ENCODE data around the gene COPS3. TPM values are rescaled to one million over a fixed set of nuclear protein-coding genes. Genes with fewer than 3 reads are reported as not detected.
"Not testable (repeated sequence)": the region's sequence is repeated elsewhere in the genome, so short reads cannot be mapped to it uniquely, and the experiment has no call there.

The COPS3 gene
- total RNA-seq, 1 experiment from 2014 or later = 113 TPM

DNA sequence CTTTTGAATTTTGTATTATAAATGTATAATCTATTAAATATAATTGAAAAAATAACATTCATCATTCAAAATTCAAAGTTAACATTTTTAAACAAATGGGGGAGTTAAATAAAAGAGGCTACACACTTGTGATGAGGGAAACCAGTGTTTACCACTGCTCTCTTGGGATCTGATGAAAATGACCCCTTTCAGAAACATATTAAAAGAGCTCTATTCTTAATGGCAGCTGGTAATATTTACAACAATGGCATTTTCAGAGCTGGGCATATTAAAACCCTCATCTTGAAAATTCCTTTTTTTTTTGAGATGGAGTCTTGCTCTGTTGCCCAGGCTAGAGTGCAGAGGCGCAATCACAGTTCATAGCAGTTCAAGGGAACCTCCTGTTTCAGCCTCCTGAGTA lies 24.7 kb downstream of the COPS3 start:
- no peak overlapping the region for H2AK5ac ChIP-seq (ENCODE audit: insufficient read length, low read length)
- H3K18ac ChIP-seq (ENCODE audit: insufficient read length, low read depth, low read length) = no peak overlapping the region
- no peak overlapping the region for H3T11ph ChIP-seq (ENCODE audit: low read length)
- no peak overlapping the region for H3K4ac ChIP-seq (ENCODE audit: low read depth, low read length)
- H3K27me3 ChIP-seq (ENCODE audit: insufficient read depth, low read length) = no peaks in the 10 kb centered on the region
- no peak overlapping the region for H3K14ac ChIP-seq (ENCODE audit: insufficient read depth, low read length)
- no peak overlapping the region for H3K23ac ChIP-seq (ENCODE audit: insufficient read length, low read depth, low read length)
- H3K23me2 ChIP-seq (ENCODE audit: insufficient read length, low read depth, low read length, poor library complexity, severe bottlenecking) = no peaks in the 10 kb centered on the region
- no peak overlapping the region for H3K56ac ChIP-seq (ENCODE audit: insufficient read length, low read depth, low read length)
- H3K79me1 ChIP-seq (ENCODE audit: insufficient read depth, low read depth, low read length, poor library complexity, severe bottlenecking) = no peaks in the 10 kb centered on the region
- TF ChIP-seq, protein P1, sequence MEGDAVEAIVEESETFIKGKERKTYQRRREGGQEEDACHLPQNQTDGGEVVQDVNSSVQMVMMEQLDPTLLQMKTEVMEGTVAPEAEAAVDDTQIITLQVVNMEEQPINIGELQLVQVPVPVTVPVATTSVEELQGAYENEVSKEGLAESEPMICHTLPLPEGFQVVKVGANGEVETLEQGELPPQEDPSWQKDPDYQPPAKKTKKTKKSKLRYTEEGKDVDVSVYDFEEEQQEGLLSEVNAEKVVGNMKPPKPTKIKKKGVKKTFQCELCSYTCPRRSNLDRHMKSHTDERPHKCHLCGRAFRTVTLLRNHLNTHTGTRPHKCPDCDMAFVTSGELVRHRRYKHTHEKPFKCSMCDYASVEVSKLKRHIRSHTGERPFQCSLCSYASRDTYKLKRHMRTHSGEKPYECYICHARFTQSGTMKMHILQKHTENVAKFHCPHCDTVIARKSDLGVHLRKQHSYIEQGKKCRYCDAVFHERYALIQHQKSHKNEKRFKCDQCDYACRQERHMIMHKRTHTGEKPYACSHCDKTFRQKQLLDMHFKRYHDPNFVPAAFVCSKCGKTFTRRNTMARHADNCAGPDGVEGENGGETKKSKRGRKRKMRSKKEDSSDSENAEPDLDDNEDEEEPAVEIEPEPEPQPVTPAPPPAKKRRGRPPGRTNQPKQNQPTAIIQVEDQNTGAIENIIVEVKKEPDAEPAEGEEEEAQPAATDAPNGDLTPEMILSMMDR (conservative IDR thresholded peaks at IDR 0.05) = no peak
- no peak overlapping the region for H3K4me2 ChIP-seq (ENCODE audit: insufficient read depth, insufficient read length, low read length)
- no peaks in the 10 kb centered on the region for H3K9me3 ChIP-seq (ENCODE audit: control insufficient read depth, low read depth, low read length)
- WGBS (ENCODE audit: extremely low coverage, insufficient read length, low lambda C conversion rate) = no CpG with 5 or more reads among the region's 1 CpG
- no peak overlapping the region for H4K91ac ChIP-seq (ENCODE audit: insufficient read length, low read depth, low read length)
- H2BK15ac ChIP-seq (ENCODE audit: low read depth, low read length) = no peak overlapping the region
- H3K79me2 ChIP-seq (ENCODE audit: insufficient read depth, low read length) = no peaks in the 10 kb centered on the region
- H2AFZ ChIP-seq (ENCODE audit: low read length) = no peak overlapping the region
- no peak overlapping the region for H3K27ac Mint-ChIP-seq
- no peaks in the 10 kb centered on the region for H3K4me1 Mint-ChIP-seq
- H4K20me1 ChIP-seq (ENCODE audit: control insufficient read depth, insufficient read depth, insufficient read length) = no peaks in the 10 kb centered on the region
- H3K4me3 Mint-ChIP-seq = no peak overlapping the region
- H3K36me3 Mint-ChIP-seq (ENCODE audit: insufficient read depth in 1 of 3, low read depth in 3 of 3) = peaks cover 57 to 86% (median 84%) of the 10 kb centered on the region in 3 experiments
- no peak for DNase-seq
- H3K9ac ChIP-seq (ENCODE audit: extremely low read depth, insufficient read length, low read length) = no peak overlapping the region
- H2BK12ac ChIP-seq (ENCODE audit: insufficient read length, low read depth, low read length) = no peak overlapping the region
- H3K27ac ChIP-seq (ENCODE audit: insufficient read length, low read depth, low read length) = no peak overlapping the region
- no peaks in the 10 kb centered on the region for H3K4me1 ChIP-seq (ENCODE audit: insufficient read depth, low read length)
- no peaks in the 10 kb centered on the region for H3K27me3 Mint-ChIP-seq (ENCODE audit: low read depth)
- H2BK120ac ChIP-seq (ENCODE audit: low read depth, low read length, poor library complexity, severe bottlenecking) = no peak overlapping the region
- no peaks in the 10 kb centered on the region for H3K9me3 Mint-ChIP-seq
- no peak overlapping the region for H2BK20ac ChIP-seq (ENCODE audit: low read depth, low read length, poor library complexity, severe bottlenecking)
- H2BK5ac ChIP-seq (ENCODE audit: insufficient read length, low read length) = no peak overlapping the region
- H4K5ac ChIP-seq (ENCODE audit: insufficient read length, low read depth, low read length) = no peak overlapping the region
- H4K8ac ChIP-seq (replicated peaks; ENCODE audit: insufficient read length, low read depth, low read length) = no peak overlapping the region

DNA sequence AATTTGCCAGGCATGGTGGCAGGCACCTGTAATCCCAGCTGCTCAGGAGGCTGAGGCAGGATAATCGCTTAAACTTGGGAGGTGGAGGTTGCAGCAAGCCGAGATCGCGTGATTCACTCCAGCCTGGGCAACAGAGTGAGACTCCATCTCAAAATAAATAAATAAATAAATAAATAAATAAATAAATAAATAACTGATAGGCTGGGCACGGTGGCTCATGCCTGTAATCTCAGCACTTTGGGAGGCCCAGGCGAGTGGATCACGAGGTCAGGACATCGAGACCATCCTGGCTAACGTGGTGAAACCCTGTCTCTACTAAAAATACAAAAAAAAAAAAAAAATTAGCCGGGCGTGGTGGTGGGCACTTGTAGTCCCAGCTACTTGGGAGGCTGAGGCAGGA lies 25.4 kb downstream of the COPS3 start:
- H2BK12ac ChIP-seq (ENCODE audit: insufficient read length, low read depth, low read length); H3K9me3 ChIP-seq (ENCODE audit: control insufficient read depth, low read depth, low read length); H2AFZ ChIP-seq (ENCODE audit: low read length); H3K14ac ChIP-seq (ENCODE audit: insufficient read depth, low read length); H3K56ac ChIP-seq (ENCODE audit: insufficient read length, low read depth, low read length); H3K9ac ChIP-seq (ENCODE audit: extremely low read depth, insufficient read length, low read length); H3K18ac ChIP-seq (ENCODE audit: insufficient read length, low read depth, low read length); H3K27ac ChIP-seq (ENCODE audit: insufficient read length, low read depth, low read length); H3K9me3 Mint-ChIP-seq; H4K8ac ChIP-seq (replicated peaks; ENCODE audit: insufficient read length, low read depth, low read length); H2BK20ac ChIP-seq (ENCODE audit: low read depth, low read length, poor library complexity, severe bottlenecking); H3K23me2 ChIP-seq (ENCODE audit: insufficient read length, low read depth, low read length, poor library complexity, severe bottlenecking); H3K4ac ChIP-seq (ENCODE audit: low read depth, low read length); H2AK5ac ChIP-seq (ENCODE audit: insufficient read length, low read length); H3K79me1 ChIP-seq (ENCODE audit: insufficient read depth, low read depth, low read length, poor library complexity, severe bottlenecking); H4K91ac ChIP-seq (ENCODE audit: insufficient read length, low read depth, low read length); H3K4me1 Mint-ChIP-seq; H3K4me3 Mint-ChIP-seq; H3T11ph ChIP-seq (ENCODE audit: low read length); H3K79me2 ChIP-seq (ENCODE audit: insufficient read depth, low read length); H2BK120ac ChIP-seq (ENCODE audit: low read depth, low read length, poor library complexity, severe bottlenecking); H4K20me1 ChIP-seq (ENCODE audit: control insufficient read depth, insufficient read depth, insufficient read length); H3K27me3 ChIP-seq (ENCODE audit: insufficient read depth, low read length); DNase-seq; H3K4me1 ChIP-seq (ENCODE audit: insufficient read depth, low read length); H3K4me2 ChIP-seq (ENCODE audit: insufficient read depth, insufficient read length, low read length); H2BK5ac ChIP-seq (ENCODE audit: insufficient read length, low read length); H3K27ac Mint-ChIP-seq; H3K27me3 Mint-ChIP-seq (ENCODE audit: low read depth); H3K23ac ChIP-seq (ENCODE audit: insufficient read length, low read depth, low read length); H2BK15ac ChIP-seq (ENCODE audit: low read depth, low read length); H4K5ac ChIP-seq (ENCODE audit: insufficient read length, low read depth, low read length): not testable (repeated sequence)
- no CpG with 5 or more reads among the region's 11 CpGs for WGBS (ENCODE audit: extremely low coverage, insufficient read length, low lambda C conversion rate)
- H3K36me3 Mint-ChIP-seq (ENCODE audit: insufficient read depth in 1 of 3, low read depth in 3 of 3) = peaks cover 54 to 86% (median 83%) of the 10 kb centered on the region in 3 experiments
